ENCODE results near the gene HPN. TPM values are rescaled to one million over a fixed set of nuclear protein-coding genes. Genes with fewer than 3 reads are reported as not detected.

HPN gene
- total and polyA plus RNA-seq, 2 of the 13 experiments (the other 11 are each of a cell fraction or from before 2014, with no cell fraction given), result 46.7 to 261 TPM

DNA sequence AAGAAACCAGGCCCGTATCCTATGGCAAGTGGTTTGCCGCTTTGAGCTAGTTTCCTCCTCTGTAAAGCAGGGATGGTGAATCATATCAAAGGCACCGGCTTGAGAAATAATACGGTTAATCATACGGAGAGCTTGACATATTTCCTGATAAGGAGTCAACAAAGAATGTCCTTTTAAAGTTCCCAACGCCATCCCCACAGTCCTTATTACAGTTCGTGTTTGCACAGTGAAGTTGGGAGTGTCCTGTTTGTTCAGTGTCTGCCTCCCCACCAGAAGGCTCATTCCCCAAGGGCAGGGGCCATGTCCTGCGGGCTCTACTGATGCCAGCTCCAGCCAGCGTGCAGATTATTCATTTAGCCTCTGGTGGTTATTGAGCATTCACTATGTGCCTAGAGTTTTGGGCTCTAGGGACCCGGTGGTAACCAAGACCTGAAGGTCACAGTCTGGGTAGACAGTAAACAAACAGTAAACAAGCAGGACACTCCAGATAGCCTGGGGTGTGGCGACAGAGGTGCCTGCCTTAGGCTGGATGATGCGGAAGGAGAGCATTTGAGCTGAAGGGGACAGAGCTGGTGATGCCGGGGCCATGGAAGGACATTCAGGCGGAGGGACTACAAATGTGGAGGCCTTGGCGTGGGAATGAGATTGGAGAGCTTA lies 35.1 kb upstream of the HPN start (continued):
- peak; percentile 47; the same call in 1 of the 2 replicates for TF ChIP-seq HNF4G (IDR thresholded peaks at IDR 0.05; ENCODE audit: borderline replicate concordance, low read depth, low read length)
- no peak; the same call in 1 of the 2 replicates for TF ChIP-seq HNF4G (CRISPR knock-in tag; IDR thresholded peaks at IDR 0.05; ENCODE audit: borderline replicate concordance, low read depth)
- TF ChIP-seq GFI1 (CRISPR knock-in tag; IDR thresholded peaks at IDR 0.05; ENCODE audit: borderline replicate concordance), result peak; percentile 80
- TF ChIP-seq, protein P1, sequence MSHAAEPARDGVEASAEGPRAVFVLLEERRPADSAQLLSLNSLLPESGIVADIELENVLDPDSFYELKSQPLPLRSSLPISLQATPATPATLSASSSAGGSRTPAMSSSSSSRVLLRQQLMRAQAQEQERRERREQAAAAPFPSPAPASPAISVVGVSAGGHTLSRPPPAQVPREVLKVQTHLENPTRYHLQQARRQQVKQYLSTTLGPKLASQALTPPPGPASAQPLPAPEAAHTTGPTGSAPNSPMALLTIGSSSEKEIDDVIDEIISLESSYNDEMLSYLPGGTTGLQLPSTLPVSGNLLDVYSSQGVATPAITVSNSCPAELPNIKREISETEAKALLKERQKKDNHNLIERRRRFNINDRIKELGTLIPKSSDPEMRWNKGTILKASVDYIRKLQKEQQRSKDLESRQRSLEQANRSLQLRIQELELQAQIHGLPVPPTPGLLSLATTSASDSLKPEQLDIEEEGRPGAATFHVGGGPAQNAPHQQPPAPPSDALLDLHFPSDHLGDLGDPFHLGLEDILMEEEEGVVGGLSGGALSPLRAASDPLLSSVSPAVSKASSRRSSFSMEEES (CRISPR knock-in tag; IDR thresholded peaks at IDR 0.05), result peak; percentile 83; the same call in 1 of the 2 replicates
- 0 out of 2 replicates have a peak, but pooled peaks have one; percentile 41 for TF ChIP-seq SP140L (CRISPR knock-in tag; IDR thresholded peaks at IDR 0.05; ENCODE audit: borderline replicate concordance)
- TF ChIP-seq HIVEP1 (CRISPR knock-in tag; IDR thresholded peaks at IDR 0.05), result peak; percentile 60; the same call in 1 of the 2 replicates
- TF ChIP-seq, protein P2, sequence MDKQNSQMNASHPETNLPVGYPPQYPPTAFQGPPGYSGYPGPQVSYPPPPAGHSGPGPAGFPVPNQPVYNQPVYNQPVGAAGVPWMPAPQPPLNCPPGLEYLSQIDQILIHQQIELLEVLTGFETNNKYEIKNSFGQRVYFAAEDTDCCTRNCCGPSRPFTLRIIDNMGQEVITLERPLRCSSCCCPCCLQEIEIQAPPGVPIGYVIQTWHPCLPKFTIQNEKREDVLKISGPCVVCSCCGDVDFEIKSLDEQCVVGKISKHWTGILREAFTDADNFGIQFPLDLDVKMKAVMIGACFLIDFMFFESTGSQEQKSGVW (CRISPR knock-in tag; IDR thresholded peaks at IDR 0.05; ENCODE audit: borderline replicate concordance), result no peak
- TF ChIP-seq, protein P3, sequence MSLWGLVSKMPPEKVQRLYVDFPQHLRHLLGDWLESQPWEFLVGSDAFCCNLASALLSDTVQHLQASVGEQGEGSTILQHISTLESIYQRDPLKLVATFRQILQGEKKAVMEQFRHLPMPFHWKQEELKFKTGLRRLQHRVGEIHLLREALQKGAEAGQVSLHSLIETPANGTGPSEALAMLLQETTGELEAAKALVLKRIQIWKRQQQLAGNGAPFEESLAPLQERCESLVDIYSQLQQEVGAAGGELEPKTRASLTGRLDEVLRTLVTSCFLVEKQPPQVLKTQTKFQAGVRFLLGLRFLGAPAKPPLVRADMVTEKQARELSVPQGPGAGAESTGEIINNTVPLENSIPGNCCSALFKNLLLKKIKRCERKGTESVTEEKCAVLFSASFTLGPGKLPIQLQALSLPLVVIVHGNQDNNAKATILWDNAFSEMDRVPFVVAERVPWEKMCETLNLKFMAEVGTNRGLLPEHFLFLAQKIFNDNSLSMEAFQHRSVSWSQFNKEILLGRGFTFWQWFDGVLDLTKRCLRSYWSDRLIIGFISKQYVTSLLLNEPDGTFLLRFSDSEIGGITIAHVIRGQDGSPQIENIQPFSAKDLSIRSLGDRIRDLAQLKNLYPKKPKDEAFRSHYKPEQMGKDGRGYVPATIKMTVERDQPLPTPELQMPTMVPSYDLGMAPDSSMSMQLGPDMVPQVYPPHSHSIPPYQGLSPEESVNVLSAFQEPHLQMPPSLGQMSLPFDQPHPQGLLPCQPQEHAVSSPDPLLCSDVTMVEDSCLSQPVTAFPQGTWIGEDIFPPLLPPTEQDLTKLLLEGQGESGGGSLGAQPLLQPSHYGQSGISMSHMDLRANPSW (CRISPR knock-in tag; IDR thresholded peaks at IDR 0.05; ENCODE audit: borderline replicate concordance), result peak; percentile 82; the same call in 1 of the 2 replicates
- TF ChIP-seq DNMT1 (CRISPR knock-in tag; IDR thresholded peaks at IDR 0.05), result no peak
- TF ChIP-seq, protein P4, sequence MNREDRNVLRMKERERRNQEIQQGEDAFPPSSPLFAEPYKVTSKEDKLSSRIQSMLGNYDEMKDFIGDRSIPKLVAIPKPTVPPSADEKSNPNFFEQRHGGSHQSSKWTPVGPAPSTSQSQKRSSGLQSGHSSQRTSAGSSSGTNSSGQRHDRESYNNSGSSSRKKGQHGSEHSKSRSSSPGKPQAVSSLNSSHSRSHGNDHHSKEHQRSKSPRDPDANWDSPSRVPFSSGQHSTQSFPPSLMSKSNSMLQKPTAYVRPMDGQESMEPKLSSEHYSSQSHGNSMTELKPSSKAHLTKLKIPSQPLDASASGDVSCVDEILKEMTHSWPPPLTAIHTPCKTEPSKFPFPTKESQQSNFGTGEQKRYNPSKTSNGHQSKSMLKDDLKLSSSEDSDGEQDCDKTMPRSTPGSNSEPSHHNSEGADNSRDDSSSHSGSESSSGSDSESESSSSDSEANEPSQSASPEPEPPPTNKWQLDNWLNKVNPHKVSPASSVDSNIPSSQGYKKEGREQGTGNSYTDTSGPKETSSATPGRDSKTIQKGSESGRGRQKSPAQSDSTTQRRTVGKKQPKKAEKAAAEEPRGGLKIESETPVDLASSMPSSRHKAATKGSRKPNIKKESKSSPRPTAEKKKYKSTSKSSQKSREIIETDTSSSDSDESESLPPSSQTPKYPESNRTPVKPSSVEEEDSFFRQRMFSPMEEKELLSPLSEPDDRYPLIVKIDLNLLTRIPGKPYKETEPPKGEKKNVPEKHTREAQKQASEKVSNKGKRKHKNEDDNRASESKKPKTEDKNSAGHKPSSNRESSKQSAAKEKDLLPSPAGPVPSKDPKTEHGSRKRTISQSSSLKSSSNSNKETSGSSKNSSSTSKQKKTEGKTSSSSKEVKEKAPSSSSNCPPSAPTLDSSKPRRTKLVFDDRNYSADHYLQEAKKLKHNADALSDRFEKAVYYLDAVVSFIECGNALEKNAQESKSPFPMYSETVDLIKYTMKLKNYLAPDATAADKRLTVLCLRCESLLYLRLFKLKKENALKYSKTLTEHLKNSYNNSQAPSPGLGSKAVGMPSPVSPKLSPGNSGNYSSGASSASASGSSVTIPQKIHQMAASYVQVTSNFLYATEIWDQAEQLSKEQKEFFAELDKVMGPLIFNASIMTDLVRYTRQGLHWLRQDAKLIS (CRISPR knock-in tag; IDR thresholded peaks at IDR 0.05), result no peak; the same call in 1 of the 2 replicates
- TF ChIP-seq CCDC6 (CRISPR knock-in tag; IDR thresholded peaks at IDR 0.05), result no peak
- TF ChIP-seq, protein P5, sequence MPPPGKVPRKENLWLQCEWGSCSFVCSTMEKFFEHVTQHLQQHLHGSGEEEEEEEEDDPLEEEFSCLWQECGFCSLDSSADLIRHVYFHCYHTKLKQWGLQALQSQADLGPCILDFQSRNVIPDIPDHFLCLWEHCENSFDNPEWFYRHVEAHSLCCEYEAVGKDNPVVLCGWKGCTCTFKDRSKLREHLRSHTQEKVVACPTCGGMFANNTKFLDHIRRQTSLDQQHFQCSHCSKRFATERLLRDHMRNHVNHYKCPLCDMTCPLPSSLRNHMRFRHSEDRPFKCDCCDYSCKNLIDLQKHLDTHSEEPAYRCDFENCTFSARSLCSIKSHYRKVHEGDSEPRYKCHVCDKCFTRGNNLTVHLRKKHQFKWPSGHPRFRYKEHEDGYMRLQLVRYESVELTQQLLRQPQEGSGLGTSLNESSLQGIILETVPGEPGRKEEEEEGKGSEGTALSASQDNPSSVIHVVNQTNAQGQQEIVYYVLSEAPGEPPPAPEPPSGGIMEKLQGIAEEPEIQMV (CRISPR knock-in tag; IDR thresholded peaks at IDR 0.05; ENCODE audit: low read depth), result no peak
- TF ChIP-seq TCF12 (IDR thresholded peaks at IDR 0.05), result no peak
- TF ChIP-seq TCF12 (CRISPR knock-in tag; IDR thresholded peaks at IDR 0.05), result no peak
- peak; percentile 98 for TF ChIP-seq ZSCAN29 (CRISPR knock-in tag; conservative IDR thresholded peaks at IDR 0.05)
- TF ChIP-seq RAD51 (IDR thresholded peaks at IDR 0.05; ENCODE audit: borderline replicate concordance), result no peak
- TF ChIP-seq SOX6 (IDR thresholded peaks at IDR 0.05), result no peak
- TF ChIP-seq SOX6 (CRISPR knock-in tag; IDR thresholded peaks at IDR 0.05), result peak; percentile 94
- no peak for TF ChIP-seq ZFP62 (CRISPR knock-in tag; IDR thresholded peaks at IDR 0.05)
- TF ChIP-seq RFXANK (CRISPR knock-in tag; IDR thresholded peaks at IDR 0.05), result 0 out of 2 replicates have a peak, but pooled peaks have one; percentile 37
